Liver (tissue), 9 donors: Measurements from ENCODE around the gene C2orf76. TPM values are rescaled to one million over a fixed set of nuclear protein-coding genes. Genes with fewer than 3 reads are reported as not detected.

Experiments used
- DNase-seq: peaks from one replicate; pipeline ENCODE4 v3.0.0-alpha.2; 2017; ENCODE audit warnings: low spot score
- H3K27ac ChIP-seq, 2 donors: one replicate each; pipeline ENCODE4 v1.7.0; 2013; ENCODE audit warnings: inconsistent platforms in 2 of 2, low read length in 2 of 2, control low read depth in 1 of 2, low read depth in 1 of 2, mild to moderate bottlenecking in 1 of 2
- H3K27me3 ChIP-seq, 4 donors: one replicate each; pipeline versions ENCODE4 v1.6.1 to v1.7.0; 2013; ENCODE audit warnings: low read length in 3 of 4, inconsistent platforms in 1 of 4, mild to moderate bottlenecking in 1 of 4, moderate library complexity in 1 of 4; ENCODE audit not compliant: control insufficient read depth in 4 of 4, insufficient read depth in 4 of 4
- H3K36me3 ChIP-seq, 4 donors: one replicate each; pipeline versions ENCODE4 v1.6.1 to v1.7.0; 2013; ENCODE audit warnings: low read length in 3 of 4, mild to moderate bottlenecking in 3 of 4, low read depth in 1 of 4, moderate library complexity in 1 of 4; ENCODE audit not compliant: control insufficient read depth in 4 of 4, insufficient read depth in 3 of 4
- H3K4me1 ChIP-seq, 4 donors: one replicate each; pipeline versions ENCODE4 v1.6.1 to v1.7.0; 2013; ENCODE audit warnings: low read length in 3 of 4, mild to moderate bottlenecking in 3 of 4, moderate library complexity in 1 of 4; ENCODE audit not compliant: control insufficient read depth in 4 of 4, insufficient read depth in 4 of 4
- H3K4me3 ChIP-seq, 3 donors: one replicate each; pipeline versions ENCODE4 v1.6.1 to v1.7.0; 2013; ENCODE audit warnings: low read length in 3 of 3, control low read depth in 1 of 3, low read depth in 1 of 3, mild to moderate bottlenecking in 1 of 3
- H3K9ac ChIP-seq, 2 donors: one replicate each; pipeline ENCODE4 v1.7.0; 2013; ENCODE audit warnings: low read length in 2 of 2, mild to moderate bottlenecking in 2 of 2, moderate library complexity in 2 of 2, control low read depth in 1 of 2, low read depth in 1 of 2
- H3K9me3 ChIP-seq, 4 donors: one replicate each; pipeline versions ENCODE4 v1.6.1 to v1.7.0; 2013; ENCODE audit warnings: low read length in 3 of 4; ENCODE audit not compliant: control insufficient read depth in 4 of 4
- EGR1 ChIP-seq, 2 donors: IDR thresholded peaks; 2 replicates each; pipeline ENCODE4 v1.6.1; 2016 to 2018; ENCODE audit warnings: antibody characterized with exemption in 2 of 2, low read depth in 2 of 2
- FOXA1 ChIP-seq: IDR thresholded peaks from 2 replicates; pipeline ENCODE4 v1.6.1; 2016; ENCODE audit warnings: antibody characterized with exemption
- FOXA2 ChIP-seq: IDR thresholded peaks from 2 replicates; pipeline ENCODE4 v1.6.1; 2016; ENCODE audit warnings: antibody characterized with exemption
- GABPA ChIP-seq, 2 donors: IDR thresholded peaks in 1 of 2; conservative IDR thresholded peaks in 1 of 2; 2 replicates each; pipeline ENCODE4 v1.6.1; 2016; ENCODE audit warnings: antibody characterized with exemption in 2 of 2, mild to moderate bottlenecking in 1 of 2, moderate library complexity in 1 of 2
- HNF4A ChIP-seq, 2 donors: conservative IDR thresholded peaks; 2 replicates each; pipeline ENCODE4 v1.6.1; 2016; ENCODE audit warnings: antibody characterized with exemption in 2 of 2, mild to moderate bottlenecking in 2 of 2
- HNF4G ChIP-seq: IDR thresholded peaks from 2 replicates; pipeline ENCODE4 v1.6.1; 2016; ENCODE audit warnings: antibody characterized with exemption
- JUND ChIP-seq, 2 donors: IDR thresholded peaks; 2 replicates each; pipeline ENCODE4 v1.6.1; 2016; ENCODE audit warnings: antibody characterized with exemption in 2 of 2
- NR2F2 ChIP-seq: IDR thresholded peaks from 2 replicates; pipeline ENCODE4 v1.6.1; 2016; ENCODE audit warnings: antibody characterized with exemption
- RAD21 ChIP-seq, 2 donors: IDR thresholded peaks; 2 replicates each; pipeline ENCODE4 v1.6.1; 2016; ENCODE audit warnings: antibody characterized with exemption in 2 of 2, mild to moderate bottlenecking in 2 of 2
- RXRA ChIP-seq, 2 donors: IDR thresholded peaks; 2 replicates each; pipeline ENCODE4 v1.6.1; 2017 to 2018; ENCODE audit warnings: antibody characterized with exemption in 2 of 2, mild to moderate bottlenecking in 1 of 2
- SP1 ChIP-seq: IDR thresholded peaks from 2 replicates; pipeline ENCODE4 v1.6.1; 2018; ENCODE audit warnings: antibody characterized with exemption, mild to moderate bottlenecking
- TAF1 ChIP-seq: conservative IDR thresholded peaks from 2 replicates; pipeline ENCODE4 v1.6.1; 2016; ENCODE audit warnings: antibody characterized with exemption, mild to moderate bottlenecking
- YY1 ChIP-seq: IDR thresholded peaks from 2 replicates; pipeline ENCODE4 v1.6.1; 2016; ENCODE audit warnings: antibody characterized with exemption, mild to moderate bottlenecking
- WGBS: extraction: QIAGEN DNeasy Blood & Tissue Kit; methylation state at CpG from one replicate; pipeline ENCODE4 v1.1.7; 2013; 5-methylcytosine and 5-hydroxymethylcytosine counted together
- polyA plus RNA-seq, 2 donors: library from polyadenylated mRNA; stranded (reverse) in 1 of 2; unstranded in 1 of 2; fragments of 200-250 nt in 1 of 2; fragments of >200 nt in 1 of 2; fragmentation: Nextera tagmentation in 1 of 2; extraction: Ambion mirVana in 1 of 2; gene quantifications; one replicate each; pipeline versions ENCODE4 v1.2.1 to v1.2.3, GENCODE V29; 2013 to 2015
- total RNA-seq, 2 donors: library from RNA; depleted of rRNA; stranded (reverse); fragments of >200 nt; gene quantifications; one replicate each; pipeline ENCODE4 v1.2.3, GENCODE V29; 2014
- TF ChIP-seq, protein P1 (sequence below): IDR thresholded peaks from 2 replicates; pipeline ENCODE4 v1.6.1; 2016; ENCODE audit warnings: antibody characterized with exemption
- TF ChIP-seq, protein P2 (sequence below): IDR thresholded peaks from 2 replicates; pipeline ENCODE4 v1.6.1; 2016; ENCODE audit warnings: antibody characterized with exemption, mild to moderate bottlenecking
- TF ChIP-seq, protein P3 (sequence below): IDR thresholded peaks from 2 replicates; pipeline ENCODE4 v1.6.1; 2016; ENCODE audit warnings: antibody characterized with exemption
- TF ChIP-seq, protein P4 (sequence below): IDR thresholded peaks from 2 replicates; pipeline ENCODE4 v1.6.1; 2016; ENCODE audit warnings: antibody characterized with exemption
- TF ChIP-seq, protein P5 (sequence below): fragments of 150-350 bp; IDR thresholded peaks from 2 replicates; pipeline ENCODE4 v1.5.1; 2017; ENCODE audit warnings: improper control_type of control experiment, low read depth, low read length; ENCODE audit not compliant: missing input control
- donor health status: healthy.
- donor health status: healthy.
- donor health status: healthy.
- donor health status: healthy.
- donor health status: healthy.

Gene C2orf76
- total and polyA plus RNA-seq, 4 donors, result 2.7 to 6.3 (median 4.6) TPM

DNA sequence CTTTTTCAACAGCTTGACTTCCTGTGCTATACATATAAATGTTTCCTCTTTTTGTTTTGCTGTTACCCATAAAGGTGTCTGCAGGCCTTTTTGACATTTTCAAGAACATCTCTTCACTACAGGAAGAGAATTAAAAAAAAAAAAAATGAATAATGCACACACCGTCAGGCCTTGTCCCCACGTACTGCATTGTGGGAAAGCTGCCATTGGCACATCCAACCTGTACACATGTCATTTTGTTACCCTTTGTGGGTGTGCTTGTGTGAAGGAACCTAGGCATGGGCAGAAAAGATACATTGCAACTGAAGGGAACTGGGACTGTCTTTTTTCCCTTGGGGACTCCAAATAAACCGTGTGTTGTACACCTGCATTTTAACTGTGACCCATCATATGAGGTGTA is 48.3 kb upstream of the C2orf76 start:
- no peaks in the 10 kb centered on the region for H3K36me3 ChIP-seq
- no peaks in the 10 kb centered on the region for H3K9me3 ChIP-seq
- no peak for DNase-seq
- H3K27me3 ChIP-seq, result no peaks in the 10 kb centered on the region
- WGBS, result 88% methylated on average over 3 of the region's 3 CpGs
- H3K27ac ChIP-seq, result no peak overlapping the region
- H3K4me3 ChIP-seq, result no peak overlapping the region
- no peak for TF ChIP-seq TAF1
- no peak for TF ChIP-seq YY1
- TF ChIP-seq EGR1 (IDR thresholded peaks at IDR 0.05; ENCODE audit: low read depth in 2 of 2), result no peak
- TF ChIP-seq, protein P1, sequence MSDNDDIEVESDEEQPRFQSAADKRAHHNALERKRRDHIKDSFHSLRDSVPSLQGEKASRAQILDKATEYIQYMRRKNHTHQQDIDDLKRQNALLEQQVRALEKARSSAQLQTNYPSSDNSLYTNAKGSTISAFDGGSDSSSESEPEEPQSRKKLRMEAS, result no peak
- TF ChIP-seq, protein P2, sequence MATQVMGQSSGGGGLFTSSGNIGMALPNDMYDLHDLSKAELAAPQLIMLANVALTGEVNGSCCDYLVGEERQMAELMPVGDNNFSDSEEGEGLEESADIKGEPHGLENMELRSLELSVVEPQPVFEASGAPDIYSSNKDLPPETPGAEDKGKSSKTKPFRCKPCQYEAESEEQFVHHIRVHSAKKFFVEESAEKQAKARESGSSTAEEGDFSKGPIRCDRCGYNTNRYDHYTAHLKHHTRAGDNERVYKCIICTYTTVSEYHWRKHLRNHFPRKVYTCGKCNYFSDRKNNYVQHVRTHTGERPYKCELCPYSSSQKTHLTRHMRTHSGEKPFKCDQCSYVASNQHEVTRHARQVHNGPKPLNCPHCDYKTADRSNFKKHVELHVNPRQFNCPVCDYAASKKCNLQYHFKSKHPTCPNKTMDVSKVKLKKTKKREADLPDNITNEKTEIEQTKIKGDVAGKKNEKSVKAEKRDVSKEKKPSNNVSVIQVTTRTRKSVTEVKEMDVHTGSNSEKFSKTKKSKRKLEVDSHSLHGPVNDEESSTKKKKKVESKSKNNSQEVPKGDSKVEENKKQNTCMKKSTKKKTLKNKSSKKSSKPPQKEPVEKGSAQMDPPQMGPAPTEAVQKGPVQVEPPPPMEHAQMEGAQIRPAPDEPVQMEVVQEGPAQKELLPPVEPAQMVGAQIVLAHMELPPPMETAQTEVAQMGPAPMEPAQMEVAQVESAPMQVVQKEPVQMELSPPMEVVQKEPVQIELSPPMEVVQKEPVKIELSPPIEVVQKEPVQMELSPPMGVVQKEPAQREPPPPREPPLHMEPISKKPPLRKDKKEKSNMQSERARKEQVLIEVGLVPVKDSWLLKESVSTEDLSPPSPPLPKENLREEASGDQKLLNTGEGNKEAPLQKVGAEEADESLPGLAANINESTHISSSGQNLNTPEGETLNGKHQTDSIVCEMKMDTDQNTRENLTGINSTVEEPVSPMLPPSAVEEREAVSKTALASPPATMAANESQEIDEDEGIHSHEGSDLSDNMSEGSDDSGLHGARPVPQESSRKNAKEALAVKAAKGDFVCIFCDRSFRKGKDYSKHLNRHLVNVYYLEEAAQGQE, result no peak
- no peak for TF ChIP-seq RAD21 (IDR thresholded peaks at IDR 0.05)
- no peak for TF ChIP-seq FOXA1
- no peak for TF ChIP-seq SP1
- TF ChIP-seq, protein P3, sequence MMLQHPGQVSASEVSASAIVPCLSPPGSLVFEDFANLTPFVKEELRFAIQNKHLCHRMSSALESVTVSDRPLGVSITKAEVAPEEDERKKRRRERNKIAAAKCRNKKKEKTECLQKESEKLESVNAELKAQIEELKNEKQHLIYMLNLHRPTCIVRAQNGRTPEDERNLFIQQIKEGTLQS, result no peak
- TF ChIP-seq, protein P4, sequence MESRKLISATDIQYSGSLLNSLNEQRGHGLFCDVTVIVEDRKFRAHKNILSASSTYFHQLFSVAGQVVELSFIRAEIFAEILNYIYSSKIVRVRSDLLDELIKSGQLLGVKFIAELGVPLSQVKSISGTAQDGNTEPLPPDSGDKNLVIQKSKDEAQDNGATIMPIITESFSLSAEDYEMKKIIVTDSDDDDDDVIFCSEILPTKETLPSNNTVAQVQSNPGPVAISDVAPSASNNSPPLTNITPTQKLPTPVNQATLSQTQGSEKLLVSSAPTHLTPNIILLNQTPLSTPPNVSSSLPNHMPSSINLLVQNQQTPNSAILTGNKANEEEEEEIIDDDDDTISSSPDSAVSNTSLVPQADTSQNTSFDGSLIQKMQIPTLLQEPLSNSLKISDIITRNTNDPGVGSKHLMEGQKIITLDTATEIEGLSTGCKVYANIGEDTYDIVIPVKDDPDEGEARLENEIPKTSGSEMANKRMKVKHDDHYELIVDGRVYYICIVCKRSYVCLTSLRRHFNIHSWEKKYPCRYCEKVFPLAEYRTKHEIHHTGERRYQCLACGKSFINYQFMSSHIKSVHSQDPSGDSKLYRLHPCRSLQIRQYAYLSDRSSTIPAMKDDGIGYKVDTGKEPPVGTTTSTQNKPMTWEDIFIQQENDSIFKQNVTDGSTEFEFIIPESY, result no peak
- TF ChIP-seq GABPA (IDR thresholded peaks at IDR 0.05 in 1 of 2, conservative IDR thresholded peaks at IDR 0.05 in 1 of 2), result no peak
- no peak for TF ChIP-seq JUND (IDR thresholded peaks at IDR 0.05)
- no peak for TF ChIP-seq HNF4G
- no peak for TF ChIP-seq HNF4A (conservative IDR thresholded peaks at IDR 0.05)
- TF ChIP-seq, protein P5, sequence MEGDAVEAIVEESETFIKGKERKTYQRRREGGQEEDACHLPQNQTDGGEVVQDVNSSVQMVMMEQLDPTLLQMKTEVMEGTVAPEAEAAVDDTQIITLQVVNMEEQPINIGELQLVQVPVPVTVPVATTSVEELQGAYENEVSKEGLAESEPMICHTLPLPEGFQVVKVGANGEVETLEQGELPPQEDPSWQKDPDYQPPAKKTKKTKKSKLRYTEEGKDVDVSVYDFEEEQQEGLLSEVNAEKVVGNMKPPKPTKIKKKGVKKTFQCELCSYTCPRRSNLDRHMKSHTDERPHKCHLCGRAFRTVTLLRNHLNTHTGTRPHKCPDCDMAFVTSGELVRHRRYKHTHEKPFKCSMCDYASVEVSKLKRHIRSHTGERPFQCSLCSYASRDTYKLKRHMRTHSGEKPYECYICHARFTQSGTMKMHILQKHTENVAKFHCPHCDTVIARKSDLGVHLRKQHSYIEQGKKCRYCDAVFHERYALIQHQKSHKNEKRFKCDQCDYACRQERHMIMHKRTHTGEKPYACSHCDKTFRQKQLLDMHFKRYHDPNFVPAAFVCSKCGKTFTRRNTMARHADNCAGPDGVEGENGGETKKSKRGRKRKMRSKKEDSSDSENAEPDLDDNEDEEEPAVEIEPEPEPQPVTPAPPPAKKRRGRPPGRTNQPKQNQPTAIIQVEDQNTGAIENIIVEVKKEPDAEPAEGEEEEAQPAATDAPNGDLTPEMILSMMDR, result no peak
- no peak for TF ChIP-seq RXRA (IDR thresholded peaks at IDR 0.05)
- no peak for TF ChIP-seq FOXA2
- TF ChIP-seq NR2F2, result no peak
- no peaks in the 10 kb centered on the region for H3K4me1 ChIP-seq
- H3K9ac ChIP-seq, result no peak overlapping the region

DNA sequence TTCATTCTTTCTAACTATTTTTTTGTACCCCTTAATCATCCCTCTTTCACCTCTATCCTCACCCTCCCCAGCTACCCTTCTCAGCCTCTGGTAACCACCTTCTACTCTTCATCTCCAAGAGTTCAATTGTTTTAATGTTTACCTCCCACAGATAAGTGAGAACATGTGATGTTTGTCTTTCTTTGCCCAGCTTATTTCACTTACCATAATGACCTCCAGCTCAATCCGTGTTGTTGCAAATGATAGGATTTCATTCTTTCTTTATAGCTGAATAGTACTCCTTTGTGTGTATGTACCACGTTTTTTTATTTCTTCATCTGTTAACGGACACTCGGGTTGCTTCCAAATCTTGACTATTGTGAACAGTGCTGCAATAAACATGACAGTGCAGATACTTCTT is 42.9 kb upstream of the C2orf76 start:
- no peak overlapping the region for H3K27ac ChIP-seq
- no peaks in the 10 kb centered on the region for H3K27me3 ChIP-seq
- DNase-seq, result no peak
- 67% methylated on average over 4 of the region's 4 CpGs for WGBS
- H3K9ac ChIP-seq, result no peak overlapping the region
- H3K4me3 ChIP-seq, result no peak overlapping the region
- TF ChIP-seq HNF4A (conservative IDR thresholded peaks at IDR 0.05), result peak in 1 of 2 donors; percentile 12
- TF ChIP-seq SP1, result no peak
- no peak for TF ChIP-seq NR2F2
- TF ChIP-seq HNF4G, result no peak
- peak in 1 of 2 donors; percentile 15 for TF ChIP-seq RXRA (IDR thresholded peaks at IDR 0.05)
- no peaks in the 10 kb centered on the region for H3K36me3 ChIP-seq
- H3K4me1 ChIP-seq, result peaks cover 0 to 8% (median 3%) of the 10 kb centered on the region in 4 donors
- H3K9me3 ChIP-seq, result no peaks in the 10 kb centered on the region
